Measurements from ENCODE around the gene SPG21. TPM values are rescaled to one million over a fixed set of nuclear protein-coding genes. Genes with fewer than 3 reads are reported as not detected.

The SPG21 gene
- total RNA-seq, 1 experiment from 2014 or later, result 53.2 TPM

DNA sequence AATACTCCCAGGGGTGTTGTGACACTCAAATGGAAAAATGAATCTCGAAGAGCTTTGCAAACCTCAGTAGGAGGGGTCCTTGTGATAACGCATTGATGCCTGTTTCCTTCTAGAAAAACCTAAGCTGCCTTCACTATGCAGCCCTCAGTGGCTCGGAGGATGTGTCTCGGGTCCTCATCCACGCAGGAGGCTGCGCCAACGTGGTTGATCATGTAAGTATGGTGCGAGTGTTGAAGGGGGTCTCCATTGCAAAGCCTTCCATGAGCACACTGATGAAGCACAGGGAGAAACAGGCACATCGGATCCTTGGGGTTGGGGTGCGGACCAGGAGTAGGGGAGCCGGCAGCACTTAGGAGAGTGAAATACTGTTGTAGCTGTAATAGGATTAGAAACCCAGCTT is 55.7 kb downstream of the SPG21 start:
- no peak for DNase-seq
- H3K36me3 ChIP-seq (replicated peaks; ENCODE audit: control insufficient read depth, insufficient read depth, low read length), result no peaks in the 10 kb centered on the region; the same call in 1 of the 2 replicates
- H3K27me3 ChIP-seq (ENCODE audit: control insufficient read depth, insufficient read depth, low read length), result no peaks in the 10 kb centered on the region

DNA sequence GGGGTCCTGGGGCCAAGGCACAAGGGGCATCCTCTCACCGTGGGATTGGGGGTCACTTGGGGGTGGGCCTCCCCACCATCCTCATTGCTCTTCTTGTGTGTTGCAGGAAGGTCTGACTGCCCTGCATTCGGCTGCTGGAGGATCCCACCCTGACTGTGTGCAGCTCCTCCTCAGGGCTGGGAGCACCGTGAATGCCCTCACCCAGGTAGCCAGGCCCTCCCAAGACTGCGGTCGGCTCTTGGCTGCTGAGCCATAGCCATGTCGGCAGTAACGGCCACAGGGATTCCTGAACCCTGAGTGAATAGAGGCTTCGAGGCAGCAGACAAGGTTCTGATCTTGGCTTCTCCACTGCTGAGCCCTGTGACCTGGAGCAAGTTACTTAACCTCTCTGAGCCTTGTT is 58.3 kb downstream of the SPG21 start:
- no peak for DNase-seq

More for the DNA sequence above, 55.7 kb downstream of the SPG21 start:
- no peak overlapping the region for H3K4me3 ChIP-seq (ENCODE audit: insufficient read depth, low read depth, low read length)

DNA sequence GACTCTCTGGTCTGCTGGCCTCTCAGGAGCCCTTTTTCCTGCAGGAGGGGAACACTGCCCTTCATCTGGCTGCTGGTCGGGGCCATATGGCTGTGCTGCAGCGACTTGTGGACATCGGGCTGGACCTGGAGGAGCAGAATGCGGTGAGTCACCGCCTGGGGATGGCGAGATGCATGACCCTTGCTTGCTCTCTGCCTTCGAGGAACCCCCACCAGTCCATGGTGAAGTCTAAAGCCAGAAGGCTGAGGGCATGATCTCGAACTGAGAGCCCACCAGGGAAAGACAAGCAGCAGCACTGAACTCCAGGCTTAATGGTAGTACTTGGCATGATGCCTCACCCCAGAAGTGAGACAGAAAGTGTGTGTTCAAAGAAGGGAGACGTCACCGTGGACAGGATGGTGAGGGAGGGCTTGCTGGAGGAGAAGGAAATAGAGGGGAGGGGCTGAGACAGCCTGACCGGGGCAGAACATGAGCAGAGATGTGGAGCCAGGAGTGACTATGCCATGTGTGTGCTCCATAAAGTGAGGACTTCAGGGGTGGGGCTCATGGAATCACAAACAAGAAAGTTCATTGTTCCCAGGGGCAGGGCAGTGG is 58.8 kb downstream of the SPG21 start:
- Histone ChIP-seq H3K36me3 (replicated peaks; ENCODE audit: control insufficient read depth, insufficient read depth, low read length) (no peaks in the 10 kb centered on the region; the same call in 1 of the 2 replicates), H3K27me3 (ENCODE audit: control insufficient read depth, insufficient read depth, low read length) (no peaks in the 10 kb centered on the region), H3K4me3 (ENCODE audit: insufficient read depth, low read depth, low read length) (no peak overlapping the region)
- no peak for DNase-seq

More for the DNA sequence above, 58.3 kb downstream of the SPG21 start:
- Histone ChIP-seq H3K27me3 (ENCODE audit: control insufficient read depth, insufficient read depth, low read length) (no peaks in the 10 kb centered on the region), H3K4me3 (ENCODE audit: insufficient read depth, low read depth, low read length) (no peak overlapping the region), H3K36me3 (replicated peaks; ENCODE audit: control insufficient read depth, insufficient read depth, low read length) (no peaks in the 10 kb centered on the region; the same call in 1 of the 2 replicates)

DNA sequence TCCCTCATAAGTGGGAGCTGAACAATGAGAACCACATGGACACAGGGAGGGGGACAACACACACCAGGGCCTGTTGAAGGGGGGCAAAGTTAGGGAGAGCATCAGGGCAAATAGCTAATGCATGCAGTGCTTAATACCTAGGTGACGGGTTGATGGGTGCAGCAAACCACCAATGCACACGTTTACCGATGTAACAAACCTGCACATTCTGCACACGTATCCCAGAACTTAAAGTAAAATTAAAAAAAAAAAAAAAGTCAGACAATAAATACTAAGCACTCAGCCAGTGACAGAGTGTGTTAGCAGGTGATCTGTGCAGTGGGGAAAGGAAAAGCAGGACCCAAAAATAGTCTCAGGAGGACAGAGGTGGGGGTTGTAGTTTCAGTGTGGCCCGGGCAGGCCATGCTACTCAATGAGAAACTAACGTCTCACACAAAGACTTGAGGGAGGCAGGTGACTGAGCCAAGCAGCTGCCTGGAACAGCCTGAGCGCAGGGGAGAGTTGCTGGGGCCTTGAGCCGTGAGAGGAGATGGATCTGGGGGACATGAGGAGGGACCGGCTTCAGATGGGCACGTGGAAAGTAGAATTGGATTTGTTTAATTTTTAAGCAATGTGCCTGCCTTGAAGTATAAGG is 59.6 kb downstream of the SPG21 start:
- DNase-seq, result no peak
- H3K27me3 ChIP-seq (ENCODE audit: control insufficient read depth, insufficient read depth, low read length), result no peaks in the 10 kb centered on the region
- H3K4me3 ChIP-seq (ENCODE audit: insufficient read depth, low read depth, low read length), result no peak overlapping the region
- no peaks in the 10 kb centered on the region; the same call in 1 of the 2 replicates for H3K36me3 ChIP-seq (replicated peaks; ENCODE audit: control insufficient read depth, insufficient read depth, low read length)

DNA sequence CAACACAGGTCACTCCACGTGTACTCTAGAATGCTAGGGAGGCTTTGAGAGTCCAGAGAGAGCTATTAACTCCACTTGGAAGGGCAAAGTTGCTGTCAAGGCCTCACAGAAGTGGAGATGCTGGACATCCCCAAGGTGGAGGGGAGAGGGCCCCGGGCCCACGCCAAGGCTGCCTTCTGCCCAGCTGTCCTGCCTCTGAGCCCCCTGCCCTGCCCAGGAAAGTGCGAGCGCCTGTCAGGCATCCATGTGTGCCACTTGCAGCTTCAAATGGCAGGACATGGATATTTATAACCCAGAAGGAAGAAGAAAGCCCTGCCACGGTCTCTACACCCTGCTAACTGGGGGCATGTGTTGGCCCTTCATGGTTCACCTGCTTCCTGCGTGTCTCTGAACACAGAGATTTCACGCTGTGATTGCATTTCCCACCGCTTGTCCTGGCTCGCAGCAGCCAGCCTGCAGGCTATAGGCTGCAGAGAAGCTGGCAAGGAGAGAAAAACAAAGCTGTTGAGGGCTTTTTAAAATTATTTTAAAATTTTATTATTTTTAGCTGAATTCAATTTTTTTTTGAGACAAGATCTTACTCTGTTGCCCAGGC is 61.0 kb downstream of the SPG21 start:
- Histone ChIP-seq H3K36me3 (replicated peaks; ENCODE audit: control insufficient read depth, insufficient read depth, low read length) (no peaks in the 10 kb centered on the region; the same call in 1 of the 2 replicates), H3K4me3 (ENCODE audit: insufficient read depth, low read depth, low read length) (no peak overlapping the region), H3K27me3 (ENCODE audit: control insufficient read depth, insufficient read depth, low read length) (no peaks in the 10 kb centered on the region)
- DNase-seq, result no peak

DNA sequence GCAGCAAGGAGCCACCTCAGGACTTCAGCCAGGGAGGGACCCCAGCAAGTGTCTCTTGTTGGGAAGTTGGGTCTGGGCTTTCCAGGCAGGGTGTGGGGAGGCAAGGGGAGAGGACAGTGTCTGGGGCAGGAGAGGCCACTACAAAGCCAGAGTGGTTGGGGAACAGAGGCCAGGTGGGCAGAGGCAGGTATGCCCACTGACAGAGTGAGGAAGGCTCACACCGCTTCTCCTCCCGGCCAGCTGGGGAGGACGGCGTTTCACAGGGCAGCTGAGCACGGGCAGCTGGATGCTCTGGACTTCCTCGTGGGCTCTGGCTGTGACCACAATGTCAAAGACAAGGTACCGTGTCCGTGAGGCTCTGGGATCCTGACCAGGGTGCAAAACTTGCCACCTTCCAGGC is 63.1 kb downstream of the SPG21 start:
- no peak for DNase-seq
- H3K36me3 ChIP-seq (replicated peaks; ENCODE audit: control insufficient read depth, insufficient read depth, low read length), result no peaks in the 10 kb centered on the region; the same call in 1 of the 2 replicates
- H3K4me3 ChIP-seq (ENCODE audit: insufficient read depth, low read depth, low read length), result no peak overlapping the region
- H3K27me3 ChIP-seq (ENCODE audit: control insufficient read depth, insufficient read depth, low read length), result no peaks in the 10 kb centered on the region

DNA sequence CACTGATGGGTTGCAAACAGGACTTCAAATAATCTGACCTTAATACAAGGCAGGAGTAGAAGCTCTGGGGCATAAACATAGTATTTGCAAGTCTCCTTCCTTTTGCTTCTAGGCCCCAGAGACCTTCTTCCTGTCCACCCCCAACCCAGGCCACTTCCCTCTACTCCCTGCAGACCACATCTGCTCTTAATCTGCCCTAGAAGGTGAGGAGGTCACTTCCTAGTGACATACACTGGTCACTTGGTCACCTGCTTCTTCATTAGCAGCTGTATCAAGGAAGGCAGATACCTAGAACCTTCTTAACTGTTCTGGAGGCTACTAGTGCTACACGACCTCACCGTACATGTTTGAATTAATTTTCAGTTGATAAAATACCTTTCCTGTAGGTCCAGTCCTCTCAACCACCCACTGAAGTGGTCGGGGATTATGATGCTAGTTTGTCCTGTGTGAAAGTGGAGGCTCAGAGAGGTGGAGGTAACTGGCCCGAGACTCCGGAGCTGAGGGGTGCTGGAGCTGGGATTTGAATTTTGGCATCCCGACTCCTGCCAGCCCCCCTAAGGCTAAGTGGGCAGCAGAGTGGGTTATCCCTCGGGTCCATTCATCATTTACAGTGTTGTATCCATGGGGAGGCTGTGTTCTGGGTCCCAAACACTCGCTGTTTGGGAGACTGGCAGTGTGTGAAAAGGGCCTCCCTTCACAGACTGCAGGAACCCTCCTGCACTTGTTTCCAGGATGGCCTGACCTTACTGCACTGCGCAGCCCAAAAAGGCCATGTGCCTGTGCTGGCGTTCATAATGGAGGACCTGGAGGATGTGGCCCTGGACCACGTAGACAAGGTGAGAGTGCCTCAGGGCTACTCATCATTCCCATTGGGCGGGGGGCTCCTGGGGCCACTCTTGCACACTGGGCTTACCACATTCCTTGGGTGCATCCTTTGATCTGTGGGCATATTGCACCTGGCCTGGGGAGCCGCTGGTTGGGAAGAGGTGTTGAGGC is 64.1 kb downstream of the SPG21 start:
- no peak for DNase-seq
- Histone ChIP-seq H3K27me3 (ENCODE audit: control insufficient read depth, insufficient read depth, low read length) (no peaks in the 10 kb centered on the region), H3K36me3 (replicated peaks; ENCODE audit: control insufficient read depth, insufficient read depth, low read length) (no peaks in the 10 kb centered on the region), H3K4me3 (ENCODE audit: insufficient read depth, low read depth, low read length) (no peak overlapping the region)

DNA sequence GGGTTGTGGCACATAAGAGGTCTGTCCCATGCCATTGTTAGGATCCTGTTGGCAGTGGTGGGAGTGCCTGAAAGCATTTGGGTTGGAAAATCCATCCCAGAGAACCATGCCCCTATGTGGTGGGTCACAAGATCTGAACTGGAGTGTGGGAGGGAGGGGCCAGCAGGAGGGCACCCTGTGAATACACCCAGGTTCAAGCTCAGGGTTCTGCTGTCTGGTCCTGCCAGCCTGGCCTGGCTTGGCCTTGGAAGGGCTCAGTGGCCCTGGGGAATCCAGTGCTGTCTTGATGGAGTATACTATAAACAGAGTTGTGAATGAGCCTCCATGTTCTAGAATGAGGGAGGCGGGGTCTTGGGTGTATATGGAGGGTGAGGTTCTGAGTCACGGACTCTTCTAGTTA is 66.2 kb downstream of the SPG21 start:
- no peak for DNase-seq
- Histone ChIP-seq H3K4me3 (ENCODE audit: insufficient read depth, low read depth, low read length) (no peak overlapping the region), H3K27me3 (ENCODE audit: control insufficient read depth, insufficient read depth, low read length) (no peaks in the 10 kb centered on the region), H3K36me3 (replicated peaks; ENCODE audit: control insufficient read depth, insufficient read depth, low read length) (no peaks in the 10 kb centered on the region)

DNA sequence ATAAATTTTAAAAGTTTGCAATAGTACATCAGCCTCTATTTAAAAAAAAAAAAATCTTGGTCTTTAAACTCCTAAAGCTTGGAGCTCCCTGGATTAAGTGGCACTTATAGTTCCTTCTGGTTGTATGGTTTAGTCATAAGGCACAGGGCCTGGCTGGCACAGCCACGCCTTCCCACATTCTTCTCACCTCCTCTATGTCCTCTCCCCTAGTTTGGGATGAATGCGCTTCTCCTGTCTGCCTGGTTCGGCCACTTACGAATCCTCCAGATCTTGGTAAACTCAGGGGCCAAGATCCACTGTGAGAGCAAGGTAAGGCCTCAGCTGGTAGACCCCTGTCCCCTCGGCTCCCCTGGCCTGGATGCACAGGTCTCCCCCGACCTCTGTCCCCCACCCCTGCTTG is 68.0 kb downstream of the SPG21 start:
- no peaks in the 10 kb centered on the region for H3K27me3 ChIP-seq (ENCODE audit: control insufficient read depth, insufficient read depth, low read length)
- no peaks in the 10 kb centered on the region for H3K36me3 ChIP-seq (replicated peaks; ENCODE audit: control insufficient read depth, insufficient read depth, low read length)
- no peak overlapping the region for H3K4me3 ChIP-seq (ENCODE audit: insufficient read depth, low read depth, low read length)
- DNase-seq, result no peak

DNA sequence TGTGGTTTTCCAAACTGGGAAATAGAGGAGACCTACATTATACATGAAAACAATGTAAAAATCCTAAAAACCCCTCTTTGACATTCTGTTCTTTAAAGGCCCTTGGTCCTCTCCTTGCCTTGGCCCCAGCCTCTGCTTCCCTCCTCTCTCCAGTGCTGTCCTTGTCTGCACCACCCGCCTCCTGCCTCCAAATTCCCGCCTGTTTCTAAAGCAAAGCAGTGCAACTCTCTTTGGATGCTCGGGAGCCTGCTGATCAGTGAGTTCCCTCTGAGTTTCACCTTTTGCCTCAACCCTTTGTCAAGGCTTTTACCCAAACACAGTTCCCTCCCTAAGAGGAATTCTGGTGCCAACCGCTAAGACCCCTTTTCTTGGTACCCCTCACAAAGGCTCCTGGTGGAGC is 70.0 kb downstream of the SPG21 start:
- Histone ChIP-seq H3K27me3 (ENCODE audit: control insufficient read depth, insufficient read depth, low read length) (no peaks in the 10 kb centered on the region; the same call in 1 of the 2 replicates), H3K4me3 (ENCODE audit: insufficient read depth, low read depth, low read length) (no peak overlapping the region), H3K36me3 (replicated peaks; ENCODE audit: control insufficient read depth, insufficient read depth, low read length) (no peaks in the 10 kb centered on the region)
- DNase-seq, result no peak

DNA sequence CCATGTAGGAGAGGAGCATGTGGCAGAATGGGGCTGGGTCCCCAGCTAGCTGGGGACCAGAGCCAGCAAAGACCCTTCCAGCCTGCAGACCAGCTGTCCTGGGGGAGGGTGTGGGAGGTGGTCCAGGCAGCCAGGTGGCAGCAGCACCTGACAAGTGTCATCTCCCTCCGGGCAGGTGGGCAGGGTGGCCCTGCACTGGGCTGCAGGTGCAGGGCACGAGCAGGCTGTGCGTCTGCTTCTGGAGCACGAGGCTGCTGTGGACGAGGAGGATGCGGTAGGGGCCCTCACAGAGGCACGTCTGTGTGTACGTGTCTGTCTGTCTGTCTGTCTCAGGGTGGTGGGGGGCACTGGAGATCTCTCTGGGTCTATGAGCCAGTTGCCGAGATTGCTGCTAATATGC is 72.5 kb downstream of the SPG21 start:
- Histone ChIP-seq H3K4me3 (ENCODE audit: insufficient read depth, low read depth, low read length) (no peak overlapping the region), H3K36me3 (replicated peaks; ENCODE audit: control insufficient read depth, insufficient read depth, low read length) (no peaks in the 10 kb centered on the region), H3K27me3 (ENCODE audit: control insufficient read depth, insufficient read depth, low read length) (peaks cover 7% of the 10 kb centered on the region)
- DNase-seq, result peak; percentile 45

DNA sequence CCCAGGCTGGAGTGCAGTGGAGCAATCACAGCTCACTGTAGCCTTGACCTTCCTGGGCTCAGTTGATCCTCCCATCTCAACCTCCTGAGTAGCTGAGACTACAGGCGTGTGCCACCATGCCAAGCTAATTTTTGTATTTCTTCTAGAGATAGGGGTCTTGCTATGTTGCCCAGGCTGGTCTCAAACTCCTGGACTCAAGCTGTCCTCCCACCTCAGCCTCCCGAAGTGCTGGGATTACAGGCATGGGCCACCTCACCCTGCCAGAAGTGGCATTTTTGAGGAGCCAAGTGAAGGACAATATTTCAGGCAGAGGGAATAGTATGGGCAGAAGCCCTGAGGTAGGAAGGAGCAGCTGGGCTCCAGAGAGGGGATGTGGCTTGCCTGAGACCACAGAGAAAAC is 73.3 kb downstream of the SPG21 start:
- no peaks in the 10 kb centered on the region for H3K36me3 ChIP-seq (replicated peaks; ENCODE audit: control insufficient read depth, insufficient read depth, low read length)
- peaks cover 12% of the 10 kb centered on the region for H3K27me3 ChIP-seq (ENCODE audit: control insufficient read depth, insufficient read depth, low read length)
- H3K4me3 ChIP-seq (ENCODE audit: insufficient read depth, low read depth, low read length), result no peak overlapping the region
- DNase-seq, result no peak

DNA sequence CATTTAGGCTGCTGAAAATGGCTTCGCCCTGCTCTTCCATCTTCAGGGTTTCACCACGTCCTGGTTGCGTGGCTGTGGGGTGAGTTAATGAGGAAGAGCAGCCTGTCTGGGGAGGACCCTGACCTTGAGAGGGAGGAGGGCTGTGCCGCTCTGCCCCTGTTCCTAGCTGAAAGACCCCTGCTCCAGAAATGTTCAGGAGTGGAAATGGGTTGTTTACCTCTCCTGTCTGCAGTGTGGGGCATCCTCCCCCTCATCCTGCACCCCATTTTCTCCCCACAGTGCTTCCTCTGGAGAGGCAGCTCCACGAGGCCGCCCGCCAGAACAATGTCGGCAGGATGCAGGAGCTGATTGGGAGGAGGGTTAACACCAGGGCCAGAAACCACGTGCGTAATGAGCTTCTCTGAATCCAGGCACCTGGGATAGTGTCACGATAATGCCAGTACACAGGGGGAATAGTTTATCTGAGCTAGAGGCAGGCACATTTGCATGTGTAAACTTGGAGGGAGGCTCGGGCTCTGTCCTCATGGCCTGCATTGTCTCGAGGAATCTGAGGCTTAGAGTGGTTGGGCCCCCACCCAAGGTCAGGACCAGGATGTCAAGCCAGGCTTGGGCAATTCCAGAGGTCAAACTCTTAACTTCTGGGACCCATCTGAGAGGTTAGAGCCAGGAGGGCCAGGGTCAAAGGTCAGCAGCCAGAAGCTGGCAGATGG is 74.0 kb downstream of the SPG21 start:
- Histone ChIP-seq H3K4me3 (ENCODE audit: insufficient read depth, low read depth, low read length) (no peak overlapping the region), H3K36me3 (replicated peaks; ENCODE audit: control insufficient read depth, insufficient read depth, low read length) (no peaks in the 10 kb centered on the region)
- peak; percentile 69 for DNase-seq

More for the DNA sequence above, 74.0 kb downstream of the SPG21 start:
- H3K27me3 ChIP-seq (ENCODE audit: control insufficient read depth, insufficient read depth, low read length), result peaks cover 19% of the 10 kb centered on the region
